SU-DHL-6 (cell line): ENCODE results near the gene POLA2.

Experiments used
- EZH2phosphoT487 ChIP-seq: fragments of 200-600 bp; sonication (generic), shearing (Covaris generic); conservative IDR thresholded peaks from 2 replicates; pipeline ENCODE4 v1.6.1; 2018; ENCODE audit warnings: mild to moderate bottlenecking, antibody characterized with exemption, low read length, moderate library complexity, mixed read lengths
- TF ChIP-seq, protein P1 (sequence below): fragments of 200-600 bp; sonication (generic); IDR thresholded peaks from one replicate; pipeline ENCODE4 v1.5.1; 2017; ENCODE audit warnings: antibody characterized with exemption, mild to moderate bottlenecking, low read length, moderate library complexity; ENCODE audit not compliant: insufficient read depth, poor library complexity, severe bottlenecking

DNA sequence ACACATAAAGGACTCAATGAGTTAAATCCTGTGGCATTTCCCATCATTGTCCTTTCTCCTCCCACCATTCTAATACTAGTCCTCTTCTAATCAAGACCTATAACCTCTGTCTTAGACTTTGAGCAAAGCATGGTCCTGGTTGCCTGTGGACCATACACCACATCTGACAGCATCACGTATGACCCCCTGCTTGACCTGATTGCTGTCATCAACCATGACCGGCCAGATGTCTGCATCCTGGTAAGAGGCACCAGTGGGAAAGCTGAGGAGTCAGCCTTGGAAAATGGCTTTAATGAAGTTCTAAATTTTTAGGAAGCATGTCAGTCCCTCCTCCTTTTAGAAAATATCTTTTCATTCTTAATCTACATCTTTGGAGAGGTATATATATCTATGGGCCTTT is 25.8 kb downstream of the POLA2 start:
- TF ChIP-seq, protein P1, sequence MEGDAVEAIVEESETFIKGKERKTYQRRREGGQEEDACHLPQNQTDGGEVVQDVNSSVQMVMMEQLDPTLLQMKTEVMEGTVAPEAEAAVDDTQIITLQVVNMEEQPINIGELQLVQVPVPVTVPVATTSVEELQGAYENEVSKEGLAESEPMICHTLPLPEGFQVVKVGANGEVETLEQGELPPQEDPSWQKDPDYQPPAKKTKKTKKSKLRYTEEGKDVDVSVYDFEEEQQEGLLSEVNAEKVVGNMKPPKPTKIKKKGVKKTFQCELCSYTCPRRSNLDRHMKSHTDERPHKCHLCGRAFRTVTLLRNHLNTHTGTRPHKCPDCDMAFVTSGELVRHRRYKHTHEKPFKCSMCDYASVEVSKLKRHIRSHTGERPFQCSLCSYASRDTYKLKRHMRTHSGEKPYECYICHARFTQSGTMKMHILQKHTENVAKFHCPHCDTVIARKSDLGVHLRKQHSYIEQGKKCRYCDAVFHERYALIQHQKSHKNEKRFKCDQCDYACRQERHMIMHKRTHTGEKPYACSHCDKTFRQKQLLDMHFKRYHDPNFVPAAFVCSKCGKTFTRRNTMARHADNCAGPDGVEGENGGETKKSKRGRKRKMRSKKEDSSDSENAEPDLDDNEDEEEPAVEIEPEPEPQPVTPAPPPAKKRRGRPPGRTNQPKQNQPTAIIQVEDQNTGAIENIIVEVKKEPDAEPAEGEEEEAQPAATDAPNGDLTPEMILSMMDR: no peak
- no peak for TF ChIP-seq EZH2phosphoT487
